ENCODE data around the gene PKHD1.

- TF ChIP-seq CSDC2 (CRISPR knock-in tag; IDR thresholded peaks at IDR 0.05) = no peak
- TF ChIP-seq CREB5 (CRISPR knock-in tag; IDR thresholded peaks at IDR 0.05; ENCODE audit: low read depth) = no peak
- TF ChIP-seq BACH2 (CRISPR knock-in tag; IDR thresholded peaks at IDR 0.05; ENCODE audit: borderline replicate concordance) = no peak
- TF ChIP-seq ZFP3 (CRISPR knock-in tag; IDR thresholded peaks at IDR 0.05) = no peak
- TF ChIP-seq ESRRG (CRISPR knock-in tag; IDR thresholded peaks at IDR 0.05) = no peak
- no peak for TF ChIP-seq GLIS3 (CRISPR knock-in tag; IDR thresholded peaks at IDR 0.05)
- TF ChIP-seq POU6F1 (CRISPR knock-in tag; IDR thresholded peaks at IDR 0.05; ENCODE audit: borderline replicate concordance, low read depth) = no peak
- TF ChIP-seq PATZ1 (CRISPR knock-in tag; IDR thresholded peaks at IDR 0.05; ENCODE audit: borderline replicate concordance) = no peak
- no peak for TF ChIP-seq ZNF70 (CRISPR knock-in tag; IDR thresholded peaks at IDR 0.05)
These were observed 38.0 kb downstream of the PKHD1 start for GRCh38 chr6:52049252-52050050.
